H1 (cell line): ENCODE results near the gene BTN2A1. TPM values are rescaled to one million over a fixed set of nuclear protein-coding genes. Genes with fewer than 3 reads are reported as not detected.

Experiments used
- CTCF ChIA-PET: fragments of 300-600 bp; sonication (Branson Sonifier 250); formaldehyde crosslinking; loops from one replicate; lab custom pipeline; 2021; ENCODE audit not compliant: partially characterized antibody; lab: Charles Lee
- POLR2A ChIA-PET: fragments of 300-600 bp; sonication (Branson Sonifier 250); formaldehyde crosslinking; loops from one replicate; lab custom pipeline; 2021; ENCODE audit warnings: inconsistent platforms; ENCODE audit not compliant: partially characterized antibody; lab: Charles Lee
- DNase-seq, 2 experiments: peaks; one replicate each; pipeline versions ENCODE4 v3.0.0 to v3.0.0-alpha.2; 2010 to 2022; ENCODE audit warnings: low spot score in 2 of 2, low read depth in 1 of 2, mixed read lengths in 1 of 2
- FAIRE-seq: peaks from 2 replicates; lab custom pipeline; 2011; peaks lifted over from hg19 to GRCh38; lab: Jason Lieb, UNC
- H2AFZ ChIP-seq: 2 replicates; pipeline ENCODE4 v1.8.1; 2012; ENCODE audit warnings: low read length, inconsistent platforms
- H2AK5ac ChIP-seq: 2 replicates; pipeline ENCODE4 v1.6.1; 2013; ENCODE audit warnings: low read depth, low read length
- H2BK120ac ChIP-seq: replicated peaks from 2 replicates; pipeline ENCODE3; 2013; ENCODE audit warnings: low read depth, low read length, inconsistent platforms
- H2BK12ac ChIP-seq: 2 replicates; pipeline ENCODE4 v1.6.1; 2013; ENCODE audit warnings: low read depth, low read length
- H2BK15ac ChIP-seq: 2 replicates; pipeline ENCODE4 v1.6.1; 2013; ENCODE audit warnings: low read length
- H2BK20ac ChIP-seq: 2 replicates; pipeline ENCODE4 v1.6.1; 2013; ENCODE audit warnings: low read length
- H2BK5ac ChIP-seq: 2 replicates; pipeline ENCODE4 v1.6.1; 2013; ENCODE audit warnings: low read depth, low read length
- H3K14ac ChIP-seq: 2 replicates; pipeline ENCODE4 v1.6.1; 2013; ENCODE audit warnings: inconsistent platforms; ENCODE audit not compliant: insufficient read length
- H3K18ac ChIP-seq: 2 replicates; pipeline ENCODE4 v1.6.1; 2013; ENCODE audit warnings: low read length; ENCODE audit errors: extremely low read depth
- H3K23ac ChIP-seq: 2 replicates; pipeline ENCODE4 v1.6.1; 2013; ENCODE audit warnings: inconsistent platforms; ENCODE audit not compliant: insufficient read length
- H3K23me2 ChIP-seq: 2 replicates; pipeline ENCODE4 v1.6.1; 2013; ENCODE audit warnings: low read depth, low read length
- H3K27ac ChIP-seq: 2 replicates; pipeline ENCODE4 v1.6.1; 2011; ENCODE audit warnings: low read depth, low read length, inconsistent platforms
- H3K27me3 ChIP-seq, 4 experiments: replicated peaks in 1 of 4; 1 replicate in 1 of 4; 2 replicates in 3 of 4; pipeline versions ENCODE4 v1.6.1 to v1.8.1; 2011 to 2013; ENCODE audit warnings: low read length in 3 of 4, mild to moderate bottlenecking in 3 of 4, inconsistent platforms in 2 of 4, mixed read lengths in 2 of 4, moderate library complexity in 1 of 4; ENCODE audit not compliant: control insufficient read depth in 3 of 4, insufficient read depth in 3 of 4; ENCODE audit errors: extremely low read depth in 1 of 4
- H3K36me3 ChIP-seq, 4 experiments: 2 replicates each; pipeline versions ENCODE4 v1.6.1 to v1.8.1; 2011 to 2013; ENCODE audit warnings: mild to moderate bottlenecking in 4 of 4, low read length in 3 of 4, moderate library complexity in 2 of 4, control low read depth in 1 of 4, inconsistent platforms in 1 of 4; ENCODE audit not compliant: insufficient read depth in 4 of 4, control insufficient read depth in 2 of 4
- H3K4ac ChIP-seq: replicated peaks from 2 replicates; pipeline ENCODE3; 2013; ENCODE audit warnings: low read length, low read depth, mixed read lengths, inconsistent platforms; ENCODE audit not compliant: insufficient read length
- H3K4me1 ChIP-seq, 4 experiments: replicated peaks in 1 of 4; 1 replicate in 1 of 4; 2 replicates in 3 of 4; pipeline versions ENCODE4 v1.6.1 to v1.8.1; 2011 to 2013; ENCODE audit warnings: low read length in 3 of 4, inconsistent platforms in 2 of 4, mixed read lengths in 1 of 4; ENCODE audit not compliant: insufficient read depth in 4 of 4, control insufficient read depth in 3 of 4
- H3K4me2 ChIP-seq, 2 experiments: 2 replicates each; pipeline versions ENCODE4 v1.6.1 to v1.8.1; 2011 to 2013; ENCODE audit warnings: low read depth in 2 of 2, low read length in 2 of 2, control low read depth in 1 of 2, inconsistent platforms in 1 of 2, mild to moderate bottlenecking in 1 of 2; ENCODE audit not compliant: insufficient read depth in 1 of 2
- H3K4me3 ChIP-seq, 4 experiments: fragments of 200-600, 300-600 bp in 1 of 4; sonication (generic), shearing (Covaris generic), sonication (Bioruptor Twin) in 1 of 4; 2 replicates each; pipeline versions ENCODE4 v1.5.1 to v1.8.1; 2011 to 2016; ENCODE audit warnings: low read length in 4 of 4, low read depth in 3 of 4, control low read depth in 2 of 4, inconsistent platforms in 2 of 4, mild to moderate bottlenecking in 2 of 4, mixed read lengths in 1 of 4, moderate library complexity in 1 of 4; ENCODE audit not compliant: insufficient read depth in 2 of 4; ENCODE audit errors: extremely low read depth in 1 of 4
- H3K56ac ChIP-seq: replicated peaks from 2 replicates; pipeline ENCODE3; 2013; ENCODE audit warnings: low read depth, mild to moderate bottlenecking, mixed read lengths, low read length, inconsistent platforms; ENCODE audit not compliant: insufficient read length
- H3K79me1 ChIP-seq: 2 replicates; pipeline ENCODE4 v1.6.1; 2013; ENCODE audit warnings: low read depth, low read length, control low read depth
- H3K79me2 ChIP-seq, 2 experiments: 2 replicates each; pipeline versions ENCODE4 v1.6.1 to v1.8.1; 2012 to 2013; ENCODE audit warnings: low read length in 2 of 2, mild to moderate bottlenecking in 2 of 2, inconsistent platforms in 1 of 2; ENCODE audit not compliant: insufficient read depth in 2 of 2, control insufficient read depth in 1 of 2
- H3K9ac ChIP-seq, 4 experiments: replicated peaks in 1 of 4; 1 replicate in 1 of 4; 2 replicates in 3 of 4; pipeline versions ENCODE4 v1.6.1 to v1.8.1; 2011 to 2013; ENCODE audit warnings: low read depth in 3 of 4, low read length in 3 of 4, control low read depth in 2 of 4, mild to moderate bottlenecking in 2 of 4, moderate library complexity in 2 of 4, inconsistent platforms in 1 of 4; ENCODE audit errors: extremely low read depth in 1 of 4
- H3K9me3 ChIP-seq, 2 experiments: 2 replicates each; pipeline versions ENCODE4 v1.6.1 to v1.8.1; 2012 to 2013; ENCODE audit warnings: mild to moderate bottlenecking in 2 of 2, moderate library complexity in 2 of 2, control low read depth in 1 of 2, inconsistent platforms in 1 of 2, low read depth in 1 of 2, low read length in 1 of 2, mixed read lengths in 1 of 2; ENCODE audit not compliant: insufficient read depth in 2 of 2
- H4K20me1 ChIP-seq, 2 experiments: replicated peaks in 1 of 2; 2 replicates each; pipeline versions ENCODE3 to v1.8.1; 2011 to 2013; ENCODE audit warnings: inconsistent platforms in 2 of 2, low read length in 2 of 2, mild to moderate bottlenecking in 1 of 2; ENCODE audit not compliant: insufficient read depth in 2 of 2, control insufficient read depth in 1 of 2
- H4K5ac ChIP-seq: 2 replicates; pipeline ENCODE4 v1.6.1; 2013; ENCODE audit warnings: low read length, low read depth, mixed read lengths, inconsistent platforms; ENCODE audit not compliant: insufficient read length
- H4K8ac ChIP-seq: 2 replicates; pipeline ENCODE4 v1.8.0; 2013; ENCODE audit warnings: mild to moderate bottlenecking, moderate library complexity, low read length, inconsistent platforms; ENCODE audit not compliant: insufficient read depth; ENCODE audit errors: extremely low read depth
- H4K91ac ChIP-seq: replicated peaks from 2 replicates; pipeline ENCODE3; 2013; ENCODE audit warnings: low read length, mixed read lengths, inconsistent platforms; ENCODE audit not compliant: insufficient read length
- ATF2 ChIP-seq: IDR thresholded peaks from 2 replicates; pipeline ENCODE4 v1.6.1; 2012; ENCODE audit warnings: low read length, inconsistent platforms
- CHD2 ChIP-seq: IDR thresholded peaks from 2 replicates; pipeline ENCODE4 v1.6.1; 2012; ENCODE audit warnings: low read length, improper control_type of control experiment
- GABPA ChIP-seq: IDR thresholded peaks from 2 replicates; pipeline ENCODE4 v1.6.1; 2011; ENCODE audit warnings: mild to moderate bottlenecking, low read length, moderate library complexity, borderline replicate concordance; ENCODE audit not compliant: insufficient read depth
- JUND ChIP-seq: IDR thresholded peaks from 2 replicates; pipeline ENCODE4 v1.6.1; 2011; ENCODE audit warnings: mild to moderate bottlenecking, improper control_type of control experiment, low read length
- KDM1A ChIP-seq: fragments of 200-600, 300-600 bp; sonication (generic); IDR thresholded peaks from 2 replicates; pipeline ENCODE4 v1.7.1; 2016; ENCODE audit warnings: mild to moderate bottlenecking, low read length, borderline replicate concordance
- MAFK ChIP-seq: IDR thresholded peaks from 2 replicates; pipeline ENCODE4 v1.6.1; 2012; ENCODE audit warnings: low read depth, mild to moderate bottlenecking, improper control_type of control experiment, low read length
- NANOG ChIP-seq: IDR thresholded peaks from 2 replicates; pipeline ENCODE4 v1.6.1; 2011; ENCODE audit warnings: low read length, low read depth, mild to moderate bottlenecking, inconsistent platforms; ENCODE audit not compliant: insufficient read depth, poor library complexity, severe bottlenecking
- SIX5 ChIP-seq: IDR thresholded peaks from 2 replicates; pipeline ENCODE4 v1.6.1; 2011; ENCODE audit warnings: mild to moderate bottlenecking, low read depth, low read length
- SP4 ChIP-seq: IDR thresholded peaks from 2 replicates; pipeline ENCODE4 v1.6.1; 2012; ENCODE audit warnings: low read length, inconsistent platforms
- TAF7 ChIP-seq: optimal IDR thresholded peaks from 2 replicates; pipeline ENCODE3; 2011; ENCODE audit warnings: low read depth, mild to moderate bottlenecking, inconsistent platforms, low read length, moderate library complexity, borderline replicate concordance
- WGBS, 2 experiments: shearing (Covaris generic) in 1 of 2; methylation state at CpG; one replicate each; pipeline versions ENCODE4 v1.1.6 to v1.1.7; 2013 to 2015; ENCODE audit warnings: low lambda C conversion rate in 2 of 2, mixed read lengths in 2 of 2, inconsistent platforms in 1 of 2, low coverage in 1 of 2, missing lambda C conversion rate in 1 of 2; ENCODE audit not compliant: insufficient replicate concordance in 2 of 2, insufficient coverage in 1 of 2, insufficient read length in 1 of 2; ENCODE audit errors: extremely low coverage in 1 of 2, missing lambda C conversion rate in 1 of 2; 5-methylcytosine and 5-hydroxymethylcytosine counted together
- polyA plus RNA-seq, 7 experiments: library from polyadenylated mRNA; depleted of rRNA in 3 of 7; stranded (reverse) in 5 of 7; unstranded in 2 of 7; fragments of >200 nt in 5 of 7; fragments of 200-250 nt in 2 of 7; gene quantifications; 1 replicate in 5 of 7; 2 replicates in 1 of 7; 4 replicates in 1 of 7; pipeline versions ENCODE4 v1.2.1 to v1.2.3, GENCODE V29; 2011 to 2013; ENCODE audit warnings: missing spikeins in 2 of 7, mixed read lengths in 2 of 7
- total RNA-seq: library from RNA; stranded (reverse); fragmentation: NEBNext Ultra II Directional; extraction: Animal tissue kit (Norgen Biotek cat#: 25700); gene quantifications from 2 replicates; pipeline ENCODE4 v1.2.1, GENCODE V29; 2021

BTN2A1 gene
- total and polyA plus RNA-seq, 2 of the 8 experiments (the other 6 are each of a cell fraction or from before 2014, with no cell fraction given), result 8.7 to 11.0 TPM

- Histone ChIP-seq H4K5ac (no peak overlapping the region), H4K8ac (no peak overlapping the region), H3K23ac (no peak overlapping the region), H3K4me3 (no peak overlapping the region), H3K9ac (no peak overlapping the region), H3K79me2 (no peaks in the 10 kb centered on the region), H3K56ac (no peak overlapping the region), H3K4ac (no peak overlapping the region), H2BK20ac (no peak overlapping the region), H3K14ac (no peak overlapping the region), H2BK120ac (no peak overlapping the region), H3K18ac (no peak overlapping the region), H3K9me3 (no peaks in the 10 kb centered on the region; a peak in 2 of 4 replicates), H3K4me2 (no peak overlapping the region), H3K79me1 (no peaks in the 10 kb centered on the region), H2AFZ (no peak overlapping the region), H2BK15ac (no peak overlapping the region), H3K23me2 (no peaks in the 10 kb centered on the region), H4K91ac (no peak overlapping the region), H4K20me1 (no peaks in the 10 kb centered on the region), H2AK5ac (no peak overlapping the region), H3K36me3 (peaks cover 0 to 24% (median 6%) of the 10 kb centered on the region in 4 experiments; a peak in 6 of 8 replicates), H3K4me1 (no peaks in the 10 kb centered on the region), H3K27me3 (no peaks in the 10 kb centered on the region), H3K27ac (no peak overlapping the region), H2BK5ac (no peak overlapping the region), H2BK12ac (no peak overlapping the region)
- FAIRE-seq (no peak), DNase-seq (no peak)
- ChIA-PET CTCF (interaction anchor here (0.8 kb wide), 1 partner anchor 167 kb away, joined by 3 read pairs; no protein-coding TSS in a partner anchor), POLR2A (no interaction called here)
- 94% methylated on average over 2 of the region's 2 CpGs; no CpG with 5 or more reads in 1 of the 2 experiments for WGBS, 2 experiments
- TF ChIP-seq MAFK, result no peak
- TF ChIP-seq ATF2, result no peak
- TF ChIP-seq KDM1A, result no peak
- TF ChIP-seq SIX5, result no peak
- TF ChIP-seq NANOG, result no peak
- no peak for TF ChIP-seq TAF7
- no peak for TF ChIP-seq JUND
- no peak for TF ChIP-seq GABPA
- TF ChIP-seq SP4, result no peak
- no peak for TF ChIP-seq CHD2
Measured at GRCh38 chr6:26428206-26428605, 29.5 kb upstream of the BTN2A1 start.
